HG03565 (cell line): ENCODE results near the gene MVD.

Experiments
- ATAC-seq: cut with Tn5 transposase; IDR thresholded peaks from one replicate; pipeline ENCODE4 v1.9.1; 2021; ENCODE audit warnings: mild to moderate bottlenecking, moderate library complexity; ENCODE audit not compliant: unreplicated experiment

The MVD gene

GRCh38 chr16:88645941-88646340, 16.9 kb downstream of the MVD start:
- ATAC-seq, result no peak

DNA sequence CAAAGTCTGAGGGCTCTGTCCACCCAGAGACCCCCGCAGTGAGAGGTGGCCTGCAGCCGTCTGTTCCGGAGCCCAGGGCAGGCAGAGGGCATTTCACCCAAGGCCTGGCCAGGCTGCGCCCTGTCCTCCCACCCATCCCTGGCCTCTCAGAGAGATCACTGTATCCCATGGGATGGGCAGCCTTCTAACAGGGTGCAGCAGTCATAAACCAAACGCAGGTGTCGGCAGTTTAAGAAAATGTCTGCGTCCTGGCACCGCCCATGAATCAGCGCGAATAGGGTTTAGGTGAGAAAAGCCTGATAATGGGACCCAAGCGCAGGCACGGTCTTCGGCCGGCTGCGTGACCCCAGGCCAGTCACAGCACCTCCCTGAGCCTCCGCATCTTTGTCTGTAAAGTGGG, 17.4 kb downstream of the MVD start:
- no peak for ATAC-seq

DNA sequence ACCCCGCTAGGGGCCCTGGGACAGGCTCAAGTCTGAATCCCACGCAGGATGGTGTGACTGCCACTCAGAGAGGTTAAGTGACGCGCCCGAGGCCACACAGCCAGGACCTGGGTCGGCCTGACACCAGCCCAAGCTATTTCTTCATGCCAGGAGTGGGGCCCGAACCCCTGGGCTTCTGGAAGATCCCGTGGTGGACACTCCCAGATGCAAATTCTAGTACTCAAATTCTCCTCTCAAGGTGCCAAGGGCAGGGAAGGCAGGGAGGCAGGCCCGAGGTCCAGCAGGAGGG, 19.3 kb downstream of the MVD start:
- no peak for ATAC-seq

DNA sequence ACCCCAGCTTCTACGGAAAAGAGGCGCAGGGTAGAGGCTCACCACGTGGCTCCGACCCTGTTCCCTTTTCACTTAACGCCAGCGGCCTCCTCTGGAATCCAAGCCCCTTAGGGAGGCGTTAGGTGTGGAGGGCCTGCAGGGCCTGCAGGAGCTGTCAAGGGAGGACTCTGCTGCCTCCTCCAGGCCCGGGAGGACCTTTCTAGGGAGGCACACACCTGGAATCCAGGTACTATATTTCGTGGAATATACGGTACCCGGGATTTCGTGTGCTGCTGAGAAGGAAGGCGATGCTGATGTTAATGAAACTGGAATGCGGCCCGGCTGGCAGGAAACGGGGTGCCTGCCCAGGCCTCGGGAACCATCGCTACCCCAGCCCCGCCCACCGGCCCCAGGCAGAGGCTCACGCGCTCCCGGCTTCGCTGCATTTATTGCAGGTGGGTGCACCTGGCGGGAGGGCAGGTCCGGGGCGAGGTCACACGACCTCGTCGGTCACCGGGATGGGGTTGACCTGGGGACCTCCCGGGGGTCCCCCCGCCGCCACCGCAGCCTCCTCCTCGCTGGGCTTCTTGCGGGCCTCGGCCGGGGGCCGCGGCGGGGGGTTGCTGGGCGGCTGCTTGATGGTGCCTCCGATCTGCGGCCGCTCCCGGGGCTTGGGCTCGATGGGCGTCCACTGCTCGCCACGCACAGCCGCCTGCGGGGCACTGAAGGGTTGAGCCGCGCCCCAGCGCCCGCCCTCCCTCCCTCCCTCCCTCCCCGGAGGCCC, 19.8 kb downstream of the MVD start:
- no peak for ATAC-seq

DNA sequence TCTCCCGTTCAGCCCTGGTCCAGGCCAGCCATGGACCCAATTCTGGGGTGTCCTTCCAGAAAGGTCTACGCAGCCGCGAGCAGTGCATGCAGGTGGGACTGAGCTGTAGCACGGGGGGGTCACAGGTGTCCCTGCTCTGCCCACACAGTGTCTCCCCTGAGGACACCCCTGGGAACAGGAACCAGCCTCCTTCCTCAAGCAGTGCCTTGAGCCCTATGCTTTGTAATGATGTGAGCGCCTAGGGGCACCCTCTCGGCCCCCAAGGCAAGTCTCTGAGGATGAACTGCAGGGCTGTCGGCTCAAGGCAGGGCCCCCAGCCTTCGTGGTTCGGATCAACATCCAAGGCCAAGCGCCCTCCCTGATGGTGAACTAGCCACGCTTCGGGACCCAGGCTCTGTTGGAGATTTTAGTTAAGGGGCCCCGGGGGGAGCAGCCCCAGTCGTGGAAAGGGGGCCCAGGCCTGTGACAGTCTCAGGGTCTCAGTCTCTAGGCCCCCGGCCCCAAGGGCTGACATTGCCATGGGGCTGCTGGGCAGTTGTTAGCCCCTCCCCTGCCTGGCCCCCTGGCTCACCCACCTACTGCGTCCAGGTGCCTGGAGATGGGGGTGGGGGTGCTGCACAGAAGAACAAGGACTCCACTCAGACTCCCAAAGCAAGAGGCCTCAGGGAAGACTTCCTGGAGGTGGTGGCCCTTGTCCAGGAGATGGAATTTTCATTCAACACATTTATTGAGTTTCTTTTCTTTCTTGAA, 22.2 kb downstream of the MVD start:
- no peak for ATAC-seq

GRCh38 chr16:88640039-88640495, 22.8 kb downstream of the MVD start:
- no peak for ATAC-seq

DNA sequence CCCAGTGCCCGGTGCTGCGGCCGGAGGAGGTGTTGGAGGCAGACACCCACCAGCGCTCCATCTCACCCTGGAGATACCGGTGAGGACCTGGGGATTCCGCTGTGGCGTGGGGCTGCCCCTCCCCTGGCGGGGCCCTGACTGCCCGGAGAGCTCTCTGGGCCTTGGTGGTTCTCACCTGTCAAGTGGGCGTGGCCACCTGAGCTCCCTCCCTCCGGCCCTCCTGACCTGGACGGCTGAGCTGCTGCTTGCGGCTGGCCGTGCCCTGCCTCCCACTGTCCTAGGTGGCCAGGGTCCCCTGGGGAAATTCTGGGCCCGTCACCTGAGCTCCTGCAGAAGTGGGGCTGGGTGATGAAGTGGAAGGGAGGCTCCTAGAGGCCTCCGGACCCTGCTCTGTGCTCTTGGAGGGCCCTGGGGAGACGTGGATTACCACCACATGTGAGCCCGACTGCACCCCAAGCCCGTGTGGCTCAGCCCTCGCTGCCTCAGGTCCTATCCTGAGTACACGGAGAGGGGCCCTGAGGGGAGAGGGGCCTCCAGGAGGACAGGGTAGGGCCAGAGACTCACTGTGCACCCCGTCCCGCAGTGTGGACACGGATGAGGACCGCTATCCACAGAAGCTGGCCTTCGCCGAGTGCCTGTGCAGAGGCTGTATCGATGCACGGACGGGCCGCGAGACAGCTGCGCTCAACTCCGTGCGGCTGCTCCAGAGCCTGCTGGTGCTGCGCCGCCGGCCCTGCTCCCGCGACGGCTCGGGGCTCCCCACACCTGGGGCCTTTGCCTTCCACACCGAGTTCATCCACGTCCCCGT, 23.5 kb downstream of the MVD start:
- no peak for ATAC-seq

- ATAC-seq, result no peak
Measured at GRCh38 chr16:88638323-88639230, 24.3 kb downstream of the MVD start, which contains the start of gene IL17C. TSS of gene IL17C (plus strand) at chr16:88638572. CDS start at chr16:88638642, 70 bp downstream.

GRCh38 chr16:88636488-88637265, 26.2 kb downstream of the MVD start:
- ATAC-seq, result no peak

DNA sequence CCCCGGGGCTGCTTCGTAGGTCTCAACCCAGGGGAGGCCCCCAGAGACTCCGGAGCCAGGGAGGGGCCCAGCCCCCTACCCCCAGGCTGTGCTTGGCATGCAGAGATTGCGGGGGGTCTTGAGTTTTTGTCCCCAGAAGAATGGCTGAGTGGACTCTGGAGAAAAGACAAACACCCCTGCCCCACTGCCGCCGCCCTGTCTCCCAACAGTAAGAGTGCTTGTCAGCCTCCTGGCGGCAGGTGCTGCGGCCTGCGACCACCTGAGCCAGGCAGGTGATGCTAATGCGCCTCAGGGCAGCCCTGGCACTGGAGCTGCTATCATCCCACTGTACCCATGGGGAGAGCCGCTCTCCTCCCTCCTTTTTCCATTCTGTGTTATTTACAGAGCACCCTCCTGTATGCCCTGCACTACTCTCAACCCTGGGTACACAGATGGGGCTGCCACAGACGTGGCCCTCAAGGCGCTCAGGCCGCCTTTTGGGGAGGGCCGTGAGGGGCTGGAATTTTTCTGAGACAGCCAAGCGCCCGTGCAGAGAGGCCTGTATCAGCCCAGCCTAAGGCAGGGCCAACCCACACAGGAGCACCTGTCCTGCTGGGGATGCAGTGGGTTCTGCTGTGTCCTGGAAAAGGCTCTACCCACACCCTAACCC, 27.1 kb downstream of the MVD start:
- no peak for ATAC-seq

DNA sequence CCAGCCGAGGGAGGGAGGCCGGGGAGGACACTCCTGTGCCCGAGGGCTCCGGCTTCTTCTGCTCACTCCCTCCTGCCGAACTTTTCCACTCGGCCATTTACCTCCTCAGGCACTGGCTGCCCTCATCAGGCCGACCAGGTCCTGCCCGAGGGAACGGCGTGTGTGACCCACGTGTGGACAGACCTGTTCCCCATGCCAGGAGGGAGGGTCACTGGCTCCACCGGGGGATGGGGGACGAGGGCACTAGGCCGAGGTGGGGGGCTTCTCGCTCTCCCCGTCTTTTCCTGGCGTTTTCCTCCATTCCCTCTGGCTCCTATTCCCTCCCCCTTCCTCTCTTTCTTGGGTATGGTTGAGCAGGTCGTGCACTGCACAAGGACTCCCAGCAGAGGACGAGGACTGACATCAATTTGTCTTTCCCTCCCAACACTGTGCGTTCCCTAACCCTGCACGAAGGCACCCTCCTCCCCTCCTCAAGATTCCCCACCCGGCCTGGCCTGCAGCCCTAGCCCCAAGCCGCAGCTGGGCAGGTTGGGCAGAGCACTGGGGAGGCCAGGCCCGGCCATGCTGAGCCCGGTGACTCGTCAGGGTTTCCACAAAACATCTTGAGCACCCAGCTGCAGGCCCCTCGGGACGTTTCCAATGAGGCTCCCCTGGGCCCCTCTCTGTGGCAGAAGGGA, 27.8 kb downstream of the MVD start:
- ATAC-seq, result no peak

DNA sequence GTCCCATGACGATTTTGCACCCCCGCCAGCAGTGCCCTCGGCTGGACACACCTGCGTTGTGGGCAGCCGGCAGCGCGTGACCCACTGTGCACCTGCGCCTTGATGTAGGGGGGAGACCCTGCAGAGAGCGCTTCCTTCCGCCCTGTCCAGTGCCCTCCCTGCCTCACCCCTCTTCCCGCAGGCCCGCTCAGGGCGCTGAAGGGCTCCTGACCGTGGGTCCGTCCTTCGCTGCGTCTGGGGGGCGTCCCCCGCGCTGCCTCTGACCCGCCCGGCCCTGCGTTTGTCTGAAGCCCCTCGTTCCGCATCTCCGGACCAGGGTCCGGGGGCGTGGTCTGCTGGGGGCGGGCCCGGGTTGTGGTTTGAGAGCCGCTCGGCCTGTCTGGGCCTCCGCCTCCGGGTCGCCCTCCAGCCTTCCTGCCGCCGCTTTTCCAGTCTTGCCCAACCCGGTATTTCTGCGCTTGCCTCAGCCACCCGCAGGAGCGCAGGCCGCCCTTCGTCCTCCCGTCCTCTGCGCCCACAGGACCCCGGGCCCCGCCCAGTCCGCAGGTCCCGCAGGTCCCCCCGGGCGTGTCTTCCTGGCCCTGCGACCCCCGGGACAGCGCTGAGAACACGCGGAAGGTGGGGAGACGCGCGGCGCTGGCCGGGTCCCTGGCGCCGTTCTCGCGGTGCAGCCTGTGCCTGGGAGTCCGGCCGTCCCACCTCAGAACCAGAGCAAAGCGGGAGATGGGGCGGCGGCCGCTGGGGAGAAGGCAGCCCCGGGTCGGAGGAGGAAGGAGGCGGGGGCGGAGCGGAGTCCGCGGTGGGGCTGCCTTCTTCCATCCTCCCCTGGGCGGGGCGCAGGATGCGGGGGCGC, 28.5 kb downstream of the MVD start:
- peak; percentile 43 for ATAC-seq

DNA sequence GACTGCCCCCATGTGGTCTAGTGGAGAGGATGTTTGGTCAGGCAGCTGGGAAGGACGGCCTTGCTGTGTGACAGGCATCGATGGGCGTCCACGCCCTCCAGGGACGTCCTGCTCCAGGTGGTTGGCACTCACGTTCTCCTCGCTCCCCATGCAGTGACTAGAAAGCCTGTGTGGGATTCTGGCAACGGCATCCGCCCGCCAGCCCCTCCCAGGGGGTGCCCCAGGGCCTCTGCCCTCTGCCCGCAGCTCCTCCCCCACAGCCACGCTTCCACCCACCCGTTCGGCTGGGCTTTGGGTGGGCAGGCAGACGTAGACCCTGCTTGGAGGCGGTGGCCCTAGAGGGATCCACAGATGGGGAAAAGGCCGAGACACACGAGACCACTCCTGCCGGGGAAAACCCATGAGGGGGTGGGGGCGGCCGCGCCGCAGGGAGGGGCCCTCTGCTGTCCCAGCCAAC, 29.2 kb downstream of the MVD start:
- ATAC-seq, result peak; percentile 27

- no peak for ATAC-seq
Measured at GRCh38 chr16:88632587-88632930, 30.3 kb downstream of the MVD start.

GRCh38 chr16:88631920-88632586, 30.8 kb downstream of the MVD start:
- no peak for ATAC-seq

DNA sequence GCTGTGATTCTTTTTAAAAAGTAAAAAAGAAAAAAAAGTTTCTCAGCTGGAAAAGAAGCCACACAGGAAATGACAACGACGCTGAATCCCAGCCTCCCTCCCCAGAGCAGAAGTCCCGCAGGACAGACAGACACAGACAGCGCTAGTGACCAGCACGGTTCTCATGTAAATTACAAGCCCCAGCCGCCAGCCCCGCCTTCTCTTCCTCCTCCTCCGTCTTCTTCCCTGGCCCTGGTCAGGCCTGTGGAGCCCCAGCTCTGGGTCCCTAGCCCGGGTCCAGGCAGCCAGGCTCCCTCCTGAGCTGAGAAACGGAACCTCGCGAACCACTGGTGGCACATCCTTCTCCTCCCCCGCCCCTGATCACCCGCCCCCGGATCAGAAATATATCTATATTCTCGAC, 31.5 kb downstream of the MVD start:
- no peak for ATAC-seq

DNA sequence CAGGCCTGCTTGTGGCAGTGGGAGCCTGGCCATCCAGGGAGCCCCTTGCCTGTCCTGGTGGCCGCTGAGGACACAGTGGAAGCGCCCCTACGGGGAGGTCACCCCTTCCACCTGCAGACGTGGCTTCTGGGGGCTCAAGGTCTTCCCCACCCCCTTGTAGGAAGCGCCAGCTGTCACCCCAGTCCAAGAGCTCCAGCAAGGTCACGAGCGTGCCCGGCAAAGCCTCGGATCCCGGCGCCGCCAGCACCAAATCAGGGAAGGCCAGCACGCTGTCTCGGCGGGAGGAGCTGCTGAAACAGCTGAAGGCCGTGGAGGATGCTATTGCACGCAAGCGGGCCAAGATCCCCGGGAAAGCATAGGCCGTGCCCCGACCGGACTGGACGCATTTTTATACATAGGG, 31.9 kb downstream of the MVD start:
- no peak for ATAC-seq
